MM.1S (cell line): Measurements from ENCODE around the gene NDUFS6.

Experiments
- DNase-seq: peaks from one replicate; pipeline ENCODE4 v3.0.0-alpha.2; 2015
- H2AFZ ChIP-seq: fragments of 300-600 bp; sonication (generic); 2 replicates; pipeline ENCODE4 v1.6.0; 2016; ENCODE audit warnings: antibody characterized with exemption, low read length
- H3F3A ChIP-seq: fragments of 300-600 bp; sonication (generic); 2 replicates; pipeline ENCODE4 v1.6.1; 2016; ENCODE audit warnings: mild to moderate bottlenecking, antibody characterized with exemption, low read length, moderate library complexity, mixed read lengths; ENCODE audit not compliant: insufficient read depth
- H3K27ac ChIP-seq: fragments of 300-600 bp; sonication (generic); 2 replicates; pipeline ENCODE4 v1.5.1; 2016; ENCODE audit warnings: mild to moderate bottlenecking, low read length
- H3K27me3 ChIP-seq: fragments of 300-600 bp; sonication (generic); replicated peaks from 2 replicates; pipeline ENCODE4 v1.6.0; 2016; ENCODE audit warnings: low read length; ENCODE audit not compliant: insufficient read depth
- H3K36me3 ChIP-seq: fragments of 300-600 bp; sonication (generic); replicated peaks from 2 replicates; pipeline ENCODE4 v1.6.1; 2016; ENCODE audit warnings: mild to moderate bottlenecking, low read length, mixed read lengths; ENCODE audit not compliant: insufficient read depth
- H3K4me1 ChIP-seq: fragments of 300-600 bp; sonication (generic); 2 replicates; pipeline ENCODE4 v1.6.1; 2016; ENCODE audit warnings: low read length, mixed read lengths
- H3K4me2 ChIP-seq: fragments of 300-600 bp; sonication (generic); 2 replicates; pipeline ENCODE4 v1.6.0; 2016; ENCODE audit warnings: low read depth, low read length
- H3K4me3 ChIP-seq: fragments of 300-600 bp; sonication (generic); 2 replicates; pipeline ENCODE4 v1.5.1; 2016; ENCODE audit warnings: low read length, mixed read lengths
- H3K79me2 ChIP-seq: fragments of 300-600 bp; sonication (generic); 2 replicates; pipeline ENCODE4 v1.6.1; 2016; ENCODE audit warnings: mixed run types, low read length, mixed read lengths
- H3K9ac ChIP-seq: fragments of 300-600 bp; sonication (generic); 2 replicates; pipeline ENCODE4 v1.6.1; 2016; ENCODE audit warnings: low read length, mixed read lengths
- H3K9me2 ChIP-seq: fragments of 300-600 bp; sonication (generic); replicated peaks from 2 replicates; pipeline ENCODE4 v1.6.1; 2016; ENCODE audit warnings: mild to moderate bottlenecking, low read length, mixed read lengths; ENCODE audit not compliant: insufficient read depth
- H3K9me3 ChIP-seq: fragments of 300-600 bp; sonication (generic); replicated peaks from 2 replicates; pipeline ENCODE4 v1.6.1; 2016; ENCODE audit warnings: mild to moderate bottlenecking, low read length, mixed read lengths; ENCODE audit not compliant: insufficient read depth
- H4K20me1 ChIP-seq: fragments of 300-600 bp; sonication (generic); 2 replicates; pipeline ENCODE4 v1.6.1; 2016; ENCODE audit warnings: mild to moderate bottlenecking, low read length, moderate library complexity, mixed read lengths; ENCODE audit not compliant: insufficient read depth
- EZH2 ChIP-seq: fragments of 300-600 bp; sonication (generic); optimal IDR thresholded peaks from 2 replicates; pipeline ENCODE3; 2017; ENCODE audit warnings: low read depth, mild to moderate bottlenecking, antibody characterized with exemption, low read length, mixed read lengths
- EZH2phosphoT487 ChIP-seq: fragments of 300-600 bp; sonication (generic); IDR thresholded peaks from 2 replicates; pipeline ENCODE4 v1.6.1; 2018; ENCODE audit warnings: antibody characterized with exemption, low read length
- TF ChIP-seq, protein P1 (sequence below): fragments of 300-600 bp; sonication (generic); IDR thresholded peaks from 2 replicates; pipeline ENCODE4 v1.5.1; 2016; ENCODE audit warnings: antibody characterized with exemption, low read length, mixed read lengths

Gene NDUFS6

DNA sequence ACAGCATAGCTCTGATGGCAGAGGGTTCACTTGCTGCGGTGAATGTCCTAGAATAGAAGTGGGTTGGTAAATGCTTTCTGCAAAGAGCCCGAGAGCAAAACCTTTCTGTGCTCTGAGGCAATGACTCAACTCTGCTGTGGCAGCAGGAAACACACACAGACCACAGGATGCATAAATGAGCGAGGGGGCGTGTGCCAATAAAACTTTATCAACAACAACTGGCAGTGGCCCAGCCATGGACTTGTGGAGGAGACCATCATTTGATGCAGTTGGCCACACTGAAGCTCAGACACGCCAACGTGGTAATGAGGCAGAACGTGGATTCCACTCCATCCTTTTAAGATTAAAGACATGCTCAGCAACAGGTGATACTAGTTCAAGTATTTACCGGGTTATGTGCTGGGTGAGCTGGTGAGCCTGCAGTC, 8.4 kb upstream of the NDUFS6 start:
- Histone ChIP-seq H3K4me3 (peak overlapping the region; percentile 51), H3K79me2 (peaks cover 12% of the 10 kb centered on the region), H3K4me2 (peak overlapping the region; percentile 94), H3K9me2 (no peaks in the 10 kb centered on the region), H4K20me1 (no peaks in the 10 kb centered on the region), H3K9ac (peak overlapping the region; percentile 62), H3F3A (peaks cover 26% of the 10 kb centered on the region), H3K27me3 (no peaks in the 10 kb centered on the region), H3K4me1 (peaks cover 21% of the 10 kb centered on the region), H3K27ac (peak overlapping the region; percentile 94), H3K36me3 (peaks cover 3% of the 10 kb centered on the region; the same call in 1 of the 2 replicates), H3K9me3 (no peaks in the 10 kb centered on the region), H2AFZ (peak overlapping the region; percentile 75)
- peak; percentile 98 for DNase-seq
- TF ChIP-seq EZH2phosphoT487: no peak
- TF ChIP-seq, protein P1, sequence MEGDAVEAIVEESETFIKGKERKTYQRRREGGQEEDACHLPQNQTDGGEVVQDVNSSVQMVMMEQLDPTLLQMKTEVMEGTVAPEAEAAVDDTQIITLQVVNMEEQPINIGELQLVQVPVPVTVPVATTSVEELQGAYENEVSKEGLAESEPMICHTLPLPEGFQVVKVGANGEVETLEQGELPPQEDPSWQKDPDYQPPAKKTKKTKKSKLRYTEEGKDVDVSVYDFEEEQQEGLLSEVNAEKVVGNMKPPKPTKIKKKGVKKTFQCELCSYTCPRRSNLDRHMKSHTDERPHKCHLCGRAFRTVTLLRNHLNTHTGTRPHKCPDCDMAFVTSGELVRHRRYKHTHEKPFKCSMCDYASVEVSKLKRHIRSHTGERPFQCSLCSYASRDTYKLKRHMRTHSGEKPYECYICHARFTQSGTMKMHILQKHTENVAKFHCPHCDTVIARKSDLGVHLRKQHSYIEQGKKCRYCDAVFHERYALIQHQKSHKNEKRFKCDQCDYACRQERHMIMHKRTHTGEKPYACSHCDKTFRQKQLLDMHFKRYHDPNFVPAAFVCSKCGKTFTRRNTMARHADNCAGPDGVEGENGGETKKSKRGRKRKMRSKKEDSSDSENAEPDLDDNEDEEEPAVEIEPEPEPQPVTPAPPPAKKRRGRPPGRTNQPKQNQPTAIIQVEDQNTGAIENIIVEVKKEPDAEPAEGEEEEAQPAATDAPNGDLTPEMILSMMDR: no peak
- TF ChIP-seq EZH2: no peak

DNA sequence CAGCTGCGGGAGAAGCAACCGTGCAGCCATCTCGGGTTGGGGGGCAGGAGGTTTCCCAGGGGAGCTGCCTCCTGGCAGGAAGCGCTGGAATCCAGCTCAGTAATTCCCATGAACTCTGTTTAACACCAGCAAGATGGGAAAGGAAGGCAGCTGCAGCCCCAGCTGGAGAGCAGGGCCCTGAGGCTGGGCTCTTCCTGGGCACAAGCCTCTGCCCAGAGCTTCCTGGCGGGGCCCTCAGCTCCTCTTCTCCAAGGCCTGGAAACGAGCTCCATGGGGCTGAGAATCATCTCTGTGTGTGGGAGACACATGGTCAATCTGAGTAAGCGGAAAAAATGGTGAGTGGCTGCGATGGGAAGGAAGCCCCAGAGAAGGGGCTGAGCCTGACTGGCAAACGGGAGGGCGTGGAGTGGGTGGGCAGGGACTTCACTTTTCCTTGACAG, 7.9 kb upstream of the NDUFS6 start:
- peak; percentile 17 for DNase-seq
- Histone ChIP-seq H3K4me2 (peak overlapping the region; percentile 94), H3K27me3 (no peaks in the 10 kb centered on the region), H3K79me2 (peaks cover 16% of the 10 kb centered on the region), H3F3A (peaks cover 26% of the 10 kb centered on the region), H3K27ac (peak overlapping the region; percentile 94), H3K4me3 (peak overlapping the region; percentile 51), H3K36me3 (peaks cover 6% of the 10 kb centered on the region; the same call in 1 of the 2 replicates), H3K9ac (peak overlapping the region; percentile 62), H3K9me3 (no peaks in the 10 kb centered on the region), H2AFZ (peak overlapping the region; percentile 75), H3K4me1 (peaks cover 21% of the 10 kb centered on the region), H3K9me2 (no peaks in the 10 kb centered on the region), H4K20me1 (no peaks in the 10 kb centered on the region)
- TF ChIP-seq EZH2: no peak
- TF ChIP-seq, protein P1: no peak
- no peak for TF ChIP-seq EZH2phosphoT487

DNA sequence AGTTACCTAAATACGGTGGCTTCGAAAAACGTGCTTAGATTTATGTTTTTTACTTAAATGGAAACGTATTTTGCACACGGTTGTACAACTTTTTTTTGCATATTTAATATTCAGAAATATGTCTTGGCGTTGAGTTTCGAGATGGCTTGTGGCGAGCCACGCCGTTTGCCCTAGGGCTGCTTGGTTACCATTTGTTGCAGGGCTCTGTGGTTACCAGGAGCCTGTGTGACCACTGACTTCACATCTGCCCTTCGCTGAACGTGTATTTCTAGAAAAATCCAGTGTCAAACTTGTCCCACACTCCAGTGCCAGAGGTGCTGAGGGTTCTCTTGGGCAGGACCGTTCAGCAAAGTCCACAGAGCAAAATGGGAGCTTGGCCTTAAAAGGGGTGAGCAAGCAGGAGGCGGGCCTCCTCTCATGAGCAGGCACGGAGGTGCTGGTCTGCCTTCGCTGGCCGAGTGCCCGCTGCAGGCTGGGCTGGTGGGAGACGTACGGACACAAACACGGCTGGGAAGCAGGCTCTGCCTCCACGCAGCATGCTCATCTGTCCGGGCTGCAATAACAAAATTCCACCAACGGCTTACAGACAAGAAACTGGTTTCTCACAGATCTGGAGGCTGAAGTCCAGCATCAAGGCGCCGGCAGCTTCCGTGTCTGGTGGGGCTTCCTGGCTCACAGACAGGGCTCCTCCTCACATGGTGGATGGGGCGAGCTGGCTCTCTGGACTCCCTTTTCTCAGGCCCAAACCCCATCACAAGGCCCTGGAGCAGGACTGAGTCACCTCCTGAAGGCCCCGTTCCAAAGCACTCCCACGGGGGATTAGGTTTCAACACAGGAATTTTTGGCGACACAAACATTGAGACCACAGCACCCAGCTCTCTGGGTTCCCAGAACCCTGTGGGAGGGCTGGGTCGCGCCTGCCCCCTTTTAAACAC, 7.0 kb upstream of the NDUFS6 start:
- Histone ChIP-seq H3K9ac (0 out of 2 replicates have a peak overlapping the region, but pooled peaks have one; percentile 62), H2AFZ (no peak overlapping the region), H3K27ac (peak overlapping the region; percentile 94), H3K9me2 (no peaks in the 10 kb centered on the region), H3K79me2 (peaks cover 26% of the 10 kb centered on the region), H3F3A (peaks cover 26% of the 10 kb centered on the region), H3K4me2 (peak overlapping the region; percentile 94), H4K20me1 (no peaks in the 10 kb centered on the region), H3K27me3 (no peaks in the 10 kb centered on the region), H3K4me3 (peak overlapping the region; percentile 51; the same call in 1 of the 2 replicates), H3K9me3 (no peaks in the 10 kb centered on the region), H3K36me3 (peaks cover 6% of the 10 kb centered on the region; the same call in 1 of the 2 replicates), H3K4me1 (peaks cover 21% of the 10 kb centered on the region)
- TF ChIP-seq EZH2 (no peak), EZH2phosphoT487 (no peak)
- TF ChIP-seq, protein P1: no peak
- DNase-seq: peak; percentile 41
